K562 (cell line): Measurements from ENCODE around the gene SH2D5. TPM values are rescaled to one million over a fixed set of nuclear protein-coding genes. Genes with fewer than 3 reads are reported as not detected.

Source experiments
- CHD4 ChIP-seq: fragments of 200-600 bp; sonication (generic); IDR thresholded peaks from 3 replicates; pipeline ENCODE4 v1.6.1; 2012; ENCODE audit warnings: low read depth, mild to moderate bottlenecking, mixed read lengths, low read length, inconsistent platforms; ENCODE audit not compliant: insufficient read depth, insufficient replicate concordance, poor library complexity, severe bottlenecking
- EP400 ChIP-seq: fragments of 450-650 bp; IDR thresholded peaks from 2 replicates; pipeline ENCODE4 v1.6.1; 2017; ENCODE audit warnings: antibody characterized with exemption, mild to moderate bottlenecking, moderate library complexity
- MTA1 ChIP-seq: fragments of 450-650 bp; IDR thresholded peaks from 2 replicates; pipeline ENCODE4 v1.6.1; 2017; ENCODE audit warnings: borderline replicate concordance
- TBP ChIP-seq: optimal IDR thresholded peaks from 2 replicates; pipeline ENCODE3; 2011; ENCODE audit warnings: low read depth, low read length, improper control_type of control experiment
- ZNF408 ChIP-seq: fragments of 250-450 bp; sonication (Bioruptor Pico); IDR thresholded peaks from 2 replicates; pipeline ENCODE4 v1.4.0; 2020; ENCODE audit warnings: low read depth, mild to moderate bottlenecking, moderate library complexity
- ZNF639 ChIP-seq, 2 experiments: fragments of 200-800 bp in 1 of 2; sonication (Bioruptor generic) in 1 of 2; sonication (generic) in 1 of 2; formaldehyde crosslinking in 1 of 2; IDR thresholded peaks in 1 of 2; conservative IDR thresholded peaks in 1 of 2; 2 replicates each; pipeline versions ENCODE4 v1.5.0 to v1.6.1; 2016 to 2020; ENCODE audit warnings: missing compliant biosample characterization in 1 of 2, missing genetic modification characterization in 1 of 2, missing genetic modification reagents in 1 of 2
- polyA plus RNA-seq, 8 experiments: library from polyadenylated mRNA; depleted of rRNA in 4 of 8; stranded (reverse) in 5 of 8; unstranded in 3 of 8; fragments of >200 nt; fragmentation: Nextera tagmentation in 2 of 8; fragmentation: Illumina TruSeq in 1 of 8; extraction: Ambion mirVana in 2 of 8; extraction: Trizol in 1 of 8; gene quantifications; 2 replicates each; pipeline versions ENCODE4 v1.2.1 to v1.2.3, GENCODE V29; 2011 to 2014; ENCODE audit warnings: inconsistent platforms in 1 of 8, missing spikeins in 1 of 8
- total RNA-seq, 7 experiments: library from RNA; depleted of rRNA in 6 of 7; stranded (reverse); fragments of >200 nt in 6 of 7; fragmentation: Illumina TruSeq in 2 of 7; extraction: Trizol in 2 of 7; gene quantifications; 2 replicates each; pipeline versions ENCODE4 v1.2.1 to v1.2.3, GENCODE V29; 2011 to 2021; ENCODE audit warnings: low replicate concordance in 1 of 7
- TF ChIP-seq, protein P1 (sequence below): fragments of 250-450 bp; sonication (Bioruptor Pico); IDR thresholded peaks from 2 replicates; pipeline ENCODE4 v1.8.0; 2021; ENCODE audit warnings: moderate library complexity, mild to moderate bottlenecking, inconsistent platforms
- TF ChIP-seq, protein P2 (sequence below): fragments of 250-450 bp; sonication (Bioruptor Pico); IDR thresholded peaks from 2 replicates; pipeline ENCODE4 v1.8.0; 2022; ENCODE audit warnings: moderate library complexity, mild to moderate bottlenecking, inconsistent platforms
- TF ChIP-seq, protein P3 (sequence below): fragments of 450-650 bp; IDR thresholded peaks from 2 replicates; pipeline ENCODE4 v1.6.1; 2016; ENCODE audit warnings: mild to moderate bottlenecking, moderate library complexity

SH2D5 gene
- total and polyA plus RNA-seq, 9 of the 15 experiments (the other 6 are each of a cell fraction or from before 2014, with no cell fraction given): 0.06 to 0.11 TPM; not detected in 7

DNA sequence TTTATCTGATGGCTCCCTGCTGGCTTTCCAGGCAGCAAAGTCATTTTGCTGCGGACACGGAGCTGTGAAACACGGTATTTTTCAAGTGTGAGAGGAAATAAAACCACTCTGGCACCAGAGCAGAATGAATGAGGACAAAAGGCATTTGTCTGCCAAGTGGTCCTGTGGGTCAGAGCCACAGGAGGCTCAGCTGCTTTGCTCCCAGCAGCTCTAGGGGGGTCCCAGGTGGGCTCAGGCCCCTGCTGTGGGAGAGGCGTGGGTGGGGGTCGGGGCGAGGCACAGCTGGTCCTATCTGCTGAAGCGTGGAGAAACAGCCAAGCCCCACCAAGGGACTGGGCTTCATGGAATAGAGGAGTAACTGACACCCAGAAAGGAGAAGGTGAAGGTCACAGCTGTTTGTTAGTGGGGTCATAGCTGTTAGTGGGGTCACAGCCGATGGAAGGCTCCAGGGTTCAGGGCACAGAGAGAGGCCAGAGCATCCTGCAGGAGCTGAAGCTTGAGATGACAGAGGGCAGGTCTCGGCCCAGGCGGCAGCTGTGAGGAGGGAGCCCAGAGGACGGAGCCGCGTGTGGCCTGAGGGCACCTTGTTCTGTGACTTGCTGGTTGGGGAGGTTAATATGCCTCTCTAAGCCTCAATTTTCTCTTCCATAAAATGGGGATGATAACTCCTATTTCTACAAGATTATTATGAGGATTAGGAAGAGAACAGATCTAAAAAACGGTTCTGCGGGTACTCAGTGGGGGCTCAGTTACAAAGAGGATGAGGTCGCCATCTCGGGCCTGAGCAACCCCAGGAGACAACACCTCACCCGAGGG lies 21.8 kb downstream of the SH2D5 start (continued):
- no peak for TF ChIP-seq CHD4
- no peak for TF ChIP-seq ZNF639 (CRISPR knock-in tag; conservative IDR thresholded peaks at IDR 0.05 in 1 of 2, IDR thresholded peaks at IDR 0.05 in 1 of 2)
- TF ChIP-seq, protein P1, sequence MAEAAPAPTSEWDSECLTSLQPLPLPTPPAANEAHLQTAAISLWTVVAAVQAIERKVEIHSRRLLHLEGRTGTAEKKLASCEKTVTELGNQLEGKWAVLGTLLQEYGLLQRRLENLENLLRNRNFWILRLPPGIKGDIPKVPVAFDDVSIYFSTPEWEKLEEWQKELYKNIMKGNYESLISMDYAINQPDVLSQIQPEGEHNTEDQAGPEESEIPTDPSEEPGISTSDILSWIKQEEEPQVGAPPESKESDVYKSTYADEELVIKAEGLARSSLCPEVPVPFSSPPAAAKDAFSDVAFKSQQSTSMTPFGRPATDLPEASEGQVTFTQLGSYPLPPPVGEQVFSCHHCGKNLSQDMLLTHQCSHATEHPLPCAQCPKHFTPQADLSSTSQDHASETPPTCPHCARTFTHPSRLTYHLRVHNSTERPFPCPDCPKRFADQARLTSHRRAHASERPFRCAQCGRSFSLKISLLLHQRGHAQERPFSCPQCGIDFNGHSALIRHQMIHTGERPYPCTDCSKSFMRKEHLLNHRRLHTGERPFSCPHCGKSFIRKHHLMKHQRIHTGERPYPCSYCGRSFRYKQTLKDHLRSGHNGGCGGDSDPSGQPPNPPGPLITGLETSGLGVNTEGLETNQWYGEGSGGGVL (CRISPR knock-in tag): no peak
- TF ChIP-seq TBP: no peak
- no peak for TF ChIP-seq MTA1
- no peak for TF ChIP-seq ZNF408
- TF ChIP-seq, protein P2, sequence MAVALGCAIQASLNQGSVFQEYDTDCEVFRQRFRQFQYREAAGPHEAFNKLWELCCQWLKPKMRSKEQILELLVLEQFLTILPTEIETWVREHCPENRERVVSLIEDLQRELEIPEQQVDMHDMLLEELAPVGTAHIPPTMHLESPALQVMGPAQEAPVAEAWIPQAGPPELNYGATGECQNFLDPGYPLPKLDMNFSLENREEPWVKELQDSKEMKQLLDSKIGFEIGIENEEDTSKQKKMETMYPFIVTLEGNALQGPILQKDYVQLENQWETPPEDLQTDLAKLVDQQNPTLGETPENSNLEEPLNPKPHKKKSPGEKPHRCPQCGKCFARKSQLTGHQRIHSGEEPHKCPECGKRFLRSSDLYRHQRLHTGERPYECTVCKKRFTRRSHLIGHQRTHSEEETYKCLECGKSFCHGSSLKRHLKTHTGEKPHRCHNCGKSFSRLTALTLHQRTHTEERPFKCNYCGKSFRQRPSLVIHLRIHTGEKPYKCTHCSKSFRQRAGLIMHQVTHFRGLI (CRISPR knock-in tag): no peak
- TF ChIP-seq EP400: no peak
- TF ChIP-seq, protein P3, sequence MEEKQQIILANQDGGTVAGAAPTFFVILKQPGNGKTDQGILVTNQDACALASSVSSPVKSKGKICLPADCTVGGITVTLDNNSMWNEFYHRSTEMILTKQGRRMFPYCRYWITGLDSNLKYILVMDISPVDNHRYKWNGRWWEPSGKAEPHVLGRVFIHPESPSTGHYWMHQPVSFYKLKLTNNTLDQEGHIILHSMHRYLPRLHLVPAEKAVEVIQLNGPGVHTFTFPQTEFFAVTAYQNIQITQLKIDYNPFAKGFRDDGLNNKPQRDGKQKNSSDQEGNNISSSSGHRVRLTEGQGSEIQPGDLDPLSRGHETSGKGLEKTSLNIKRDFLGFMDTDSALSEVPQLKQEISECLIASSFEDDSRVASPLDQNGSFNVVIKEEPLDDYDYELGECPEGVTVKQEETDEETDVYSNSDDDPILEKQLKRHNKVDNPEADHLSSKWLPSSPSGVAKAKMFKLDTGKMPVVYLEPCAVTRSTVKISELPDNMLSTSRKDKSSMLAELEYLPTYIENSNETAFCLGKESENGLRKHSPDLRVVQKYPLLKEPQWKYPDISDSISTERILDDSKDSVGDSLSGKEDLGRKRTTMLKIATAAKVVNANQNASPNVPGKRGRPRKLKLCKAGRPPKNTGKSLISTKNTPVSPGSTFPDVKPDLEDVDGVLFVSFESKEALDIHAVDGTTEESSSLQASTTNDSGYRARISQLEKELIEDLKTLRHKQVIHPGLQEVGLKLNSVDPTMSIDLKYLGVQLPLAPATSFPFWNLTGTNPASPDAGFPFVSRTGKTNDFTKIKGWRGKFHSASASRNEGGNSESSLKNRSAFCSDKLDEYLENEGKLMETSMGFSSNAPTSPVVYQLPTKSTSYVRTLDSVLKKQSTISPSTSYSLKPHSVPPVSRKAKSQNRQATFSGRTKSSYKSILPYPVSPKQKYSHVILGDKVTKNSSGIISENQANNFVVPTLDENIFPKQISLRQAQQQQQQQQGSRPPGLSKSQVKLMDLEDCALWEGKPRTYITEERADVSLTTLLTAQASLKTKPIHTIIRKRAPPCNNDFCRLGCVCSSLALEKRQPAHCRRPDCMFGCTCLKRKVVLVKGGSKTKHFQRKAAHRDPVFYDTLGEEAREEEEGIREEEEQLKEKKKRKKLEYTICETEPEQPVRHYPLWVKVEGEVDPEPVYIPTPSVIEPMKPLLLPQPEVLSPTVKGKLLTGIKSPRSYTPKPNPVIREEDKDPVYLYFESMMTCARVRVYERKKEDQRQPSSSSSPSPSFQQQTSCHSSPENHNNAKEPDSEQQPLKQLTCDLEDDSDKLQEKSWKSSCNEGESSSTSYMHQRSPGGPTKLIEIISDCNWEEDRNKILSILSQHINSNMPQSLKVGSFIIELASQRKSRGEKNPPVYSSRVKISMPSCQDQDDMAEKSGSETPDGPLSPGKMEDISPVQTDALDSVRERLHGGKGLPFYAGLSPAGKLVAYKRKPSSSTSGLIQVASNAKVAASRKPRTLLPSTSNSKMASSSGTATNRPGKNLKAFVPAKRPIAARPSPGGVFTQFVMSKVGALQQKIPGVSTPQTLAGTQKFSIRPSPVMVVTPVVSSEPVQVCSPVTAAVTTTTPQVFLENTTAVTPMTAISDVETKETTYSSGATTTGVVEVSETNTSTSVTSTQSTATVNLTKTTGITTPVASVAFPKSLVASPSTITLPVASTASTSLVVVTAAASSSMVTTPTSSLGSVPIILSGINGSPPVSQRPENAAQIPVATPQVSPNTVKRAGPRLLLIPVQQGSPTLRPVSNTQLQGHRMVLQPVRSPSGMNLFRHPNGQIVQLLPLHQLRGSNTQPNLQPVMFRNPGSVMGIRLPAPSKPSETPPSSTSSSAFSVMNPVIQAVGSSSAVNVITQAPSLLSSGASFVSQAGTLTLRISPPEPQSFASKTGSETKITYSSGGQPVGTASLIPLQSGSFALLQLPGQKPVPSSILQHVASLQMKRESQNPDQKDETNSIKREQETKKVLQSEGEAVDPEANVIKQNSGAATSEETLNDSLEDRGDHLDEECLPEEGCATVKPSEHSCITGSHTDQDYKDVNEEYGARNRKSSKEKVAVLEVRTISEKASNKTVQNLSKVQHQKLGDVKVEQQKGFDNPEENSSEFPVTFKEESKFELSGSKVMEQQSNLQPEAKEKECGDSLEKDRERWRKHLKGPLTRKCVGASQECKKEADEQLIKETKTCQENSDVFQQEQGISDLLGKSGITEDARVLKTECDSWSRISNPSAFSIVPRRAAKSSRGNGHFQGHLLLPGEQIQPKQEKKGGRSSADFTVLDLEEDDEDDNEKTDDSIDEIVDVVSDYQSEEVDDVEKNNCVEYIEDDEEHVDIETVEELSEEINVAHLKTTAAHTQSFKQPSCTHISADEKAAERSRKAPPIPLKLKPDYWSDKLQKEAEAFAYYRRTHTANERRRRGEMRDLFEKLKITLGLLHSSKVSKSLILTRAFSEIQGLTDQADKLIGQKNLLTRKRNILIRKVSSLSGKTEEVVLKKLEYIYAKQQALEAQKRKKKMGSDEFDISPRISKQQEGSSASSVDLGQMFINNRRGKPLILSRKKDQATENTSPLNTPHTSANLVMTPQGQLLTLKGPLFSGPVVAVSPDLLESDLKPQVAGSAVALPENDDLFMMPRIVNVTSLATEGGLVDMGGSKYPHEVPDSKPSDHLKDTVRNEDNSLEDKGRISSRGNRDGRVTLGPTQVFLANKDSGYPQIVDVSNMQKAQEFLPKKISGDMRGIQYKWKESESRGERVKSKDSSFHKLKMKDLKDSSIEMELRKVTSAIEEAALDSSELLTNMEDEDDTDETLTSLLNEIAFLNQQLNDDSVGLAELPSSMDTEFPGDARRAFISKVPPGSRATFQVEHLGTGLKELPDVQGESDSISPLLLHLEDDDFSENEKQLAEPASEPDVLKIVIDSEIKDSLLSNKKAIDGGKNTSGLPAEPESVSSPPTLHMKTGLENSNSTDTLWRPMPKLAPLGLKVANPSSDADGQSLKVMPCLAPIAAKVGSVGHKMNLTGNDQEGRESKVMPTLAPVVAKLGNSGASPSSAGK: no peak
